HG03342 (cell line): ENCODE results near the gene OSBPL2.

Experiments
- ATAC-seq: cut with Tn5 transposase; IDR thresholded peaks from one replicate; pipeline ENCODE4 v1.9.1; 2021; ENCODE audit warnings: mild to moderate bottlenecking, moderate library complexity; ENCODE audit not compliant: unreplicated experiment

The OSBPL2 gene

GRCh38 chr20:62248890-62249560, 10.7 kb downstream of the OSBPL2 start:
- ATAC-seq: no peak

DNA sequence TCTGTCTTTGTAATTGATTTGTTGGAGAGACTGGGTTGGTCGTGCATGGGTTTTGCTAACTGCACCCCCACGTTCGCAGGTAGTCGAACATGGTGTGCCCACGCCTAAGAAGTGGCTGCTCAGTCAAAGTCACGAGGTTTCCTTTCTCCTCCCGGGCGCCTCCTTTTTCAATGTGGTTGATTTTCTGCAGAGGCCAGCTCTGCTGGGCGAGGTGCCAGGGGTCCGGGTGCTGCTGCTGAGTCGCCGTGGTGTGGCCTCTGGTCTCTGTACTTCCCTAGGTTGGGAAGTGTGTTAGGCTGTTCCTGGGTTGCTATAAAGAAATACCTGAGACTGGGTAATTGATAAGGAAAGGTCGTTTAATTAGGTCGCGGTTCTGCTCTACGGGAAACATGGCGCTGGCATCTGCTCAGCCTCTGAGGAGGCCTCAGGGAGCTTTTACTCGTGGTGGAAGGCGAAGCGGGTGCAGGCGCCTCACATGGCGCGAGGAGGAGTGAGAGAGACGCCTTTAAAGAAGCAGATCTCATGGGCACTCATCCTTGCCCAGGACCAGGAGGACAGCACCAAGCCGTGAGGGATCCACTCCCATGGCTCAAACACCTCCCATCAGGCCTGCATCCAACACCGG, 14.1 kb downstream of the OSBPL2 start:
- ATAC-seq: no peak

- no peak for ATAC-seq
Measured at GRCh38 chr20:62253398-62253797, 15.1 kb downstream of the OSBPL2 start.

DNA sequence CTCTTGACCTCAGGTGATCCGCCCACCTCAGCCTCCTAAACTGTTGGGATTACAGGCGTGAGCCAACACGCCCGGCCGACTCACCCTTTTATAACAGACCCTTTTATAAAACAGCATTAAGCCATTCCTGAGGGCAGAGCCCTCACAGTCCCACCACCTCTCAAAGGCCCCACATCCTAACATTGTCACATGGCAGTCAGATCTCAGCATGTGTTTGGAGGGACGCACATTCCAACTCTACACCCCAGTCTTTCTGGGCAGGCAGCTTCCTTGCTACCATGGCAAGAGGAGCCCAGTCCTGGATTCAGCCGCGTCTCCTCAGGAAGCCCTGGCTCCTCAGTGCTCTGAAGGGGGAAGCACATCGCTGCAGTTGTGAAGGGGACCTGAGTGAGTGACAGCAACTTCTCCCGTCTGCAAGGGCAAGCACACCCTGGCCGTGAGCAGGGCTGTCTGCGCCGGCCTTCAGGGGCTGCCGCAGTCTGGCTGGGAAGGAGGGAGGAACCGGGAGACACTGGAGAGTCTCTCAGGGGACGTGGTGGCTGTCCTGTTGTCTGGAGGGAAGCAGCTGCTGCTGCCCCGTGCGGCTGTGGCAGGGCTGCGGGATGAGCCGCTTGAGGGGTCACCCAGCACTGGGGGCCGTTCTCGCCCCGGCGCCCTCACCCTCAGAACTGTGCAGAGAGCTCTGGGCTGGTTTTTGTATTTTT, 15.9 kb downstream of the OSBPL2 start:
- ATAC-seq: no peak

DNA sequence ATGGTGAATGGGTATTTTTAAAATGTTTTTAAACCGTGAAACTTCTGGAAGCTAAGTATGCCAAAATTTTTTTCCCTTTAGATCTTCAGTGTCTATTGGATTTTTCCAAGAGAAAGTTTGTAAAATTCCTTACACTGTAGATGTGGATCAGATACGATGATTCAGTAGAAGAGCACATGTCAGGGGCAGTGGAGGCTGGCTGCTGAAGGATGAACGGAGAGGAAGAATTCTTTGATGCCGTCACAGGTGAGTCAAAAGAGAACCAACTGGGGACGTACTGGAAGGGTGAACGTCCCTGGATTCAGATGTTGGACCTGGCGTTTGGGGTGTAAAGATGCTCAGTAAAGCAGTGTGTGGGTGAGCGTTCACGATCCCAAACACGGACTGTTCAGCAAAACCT, 17.7 kb downstream of the OSBPL2 start:
- no peak for ATAC-seq

DNA sequence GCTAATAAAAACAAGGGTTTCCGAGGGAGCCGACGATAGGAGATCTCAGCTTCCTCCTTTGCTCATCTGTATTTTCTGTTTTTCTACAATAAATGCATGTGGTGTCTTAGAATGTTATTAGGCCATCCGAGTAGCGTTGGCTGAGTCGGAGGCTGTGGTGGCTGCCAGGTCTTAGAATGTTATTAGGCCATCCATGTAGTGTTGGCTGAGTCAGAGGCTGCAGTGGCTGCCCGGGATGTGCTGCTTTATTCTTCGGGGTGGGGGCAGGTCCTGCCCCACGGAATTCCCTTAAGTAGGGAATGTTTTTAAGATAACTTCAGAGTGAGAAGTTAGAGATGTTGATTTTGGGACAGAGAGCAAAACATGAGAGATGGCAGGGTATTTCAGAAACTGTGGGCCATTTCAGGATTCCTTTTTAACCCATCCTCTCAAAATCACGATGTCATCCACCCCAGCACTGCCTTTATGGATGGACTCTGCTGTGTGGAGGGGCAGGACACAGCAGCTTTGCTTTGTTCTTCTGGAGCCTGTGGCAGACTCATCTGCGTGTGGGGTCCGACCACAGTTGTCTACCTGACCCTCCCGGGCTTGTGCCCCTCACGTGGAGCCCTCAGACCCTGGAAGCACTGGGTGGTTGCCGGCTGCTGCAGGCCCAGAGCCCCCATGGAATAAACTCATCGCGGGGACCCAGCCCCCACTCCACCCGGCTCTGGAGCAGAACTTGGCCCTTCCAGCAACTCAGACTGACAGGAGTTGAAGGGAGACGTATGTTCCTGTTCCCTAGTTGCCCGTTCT, 20.4 kb downstream of the OSBPL2 start:
- no peak for ATAC-seq

GRCh38 chr20:62259294-62259565, 20.9 kb downstream of the OSBPL2 start:
- ATAC-seq: no peak

GRCh38 chr20:62262064-62262463, 23.7 kb downstream of the OSBPL2 start:
- ATAC-seq: no peak

DNA sequence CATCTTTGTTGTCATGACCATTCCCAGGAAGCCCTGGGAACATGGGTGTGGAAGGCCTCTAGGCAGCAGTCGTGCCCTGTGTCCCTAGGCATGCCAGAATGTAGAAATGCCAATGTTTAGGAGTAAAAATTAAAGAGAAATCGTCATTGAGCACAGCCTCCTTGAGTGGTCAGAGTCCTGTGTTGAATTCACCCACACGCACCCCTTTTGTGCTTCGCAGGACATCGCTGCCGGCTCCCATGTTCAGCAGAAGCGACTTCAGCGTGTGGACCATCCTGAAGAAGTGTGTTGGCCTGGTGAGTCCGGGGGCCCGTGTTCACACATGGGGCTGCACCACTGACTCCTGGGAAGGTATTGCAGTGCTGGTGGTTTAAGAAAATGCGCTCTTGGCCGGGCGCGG, 25.1 kb downstream of the OSBPL2 start:
- no peak for ATAC-seq

DNA sequence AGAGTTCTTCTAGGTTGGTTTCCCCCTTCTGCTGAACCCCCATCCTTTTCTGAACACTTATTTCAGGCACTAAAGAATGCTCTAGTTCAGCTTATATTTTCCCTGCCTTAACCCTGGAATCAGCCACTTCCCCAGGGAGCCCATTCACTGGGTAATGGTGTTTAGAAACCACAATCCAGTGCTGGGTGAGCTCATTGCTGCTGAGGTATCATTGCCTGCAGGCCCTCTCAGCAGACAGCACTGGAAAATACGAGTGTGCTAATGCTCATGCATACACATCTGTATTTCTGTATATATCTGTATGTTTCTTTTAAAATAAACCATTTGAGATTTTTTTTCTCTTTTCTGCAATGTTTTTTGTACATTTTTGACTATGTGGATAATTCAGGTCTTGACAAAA, 27.0 kb downstream of the OSBPL2 start:
- ATAC-seq: no peak

GRCh38 chr20:62266340-62266739, 28.0 kb downstream of the OSBPL2 start:
- ATAC-seq: no peak

- no peak for ATAC-seq
Measured at GRCh38 chr20:62266851-62267250, 28.5 kb downstream of the OSBPL2 start.

DNA sequence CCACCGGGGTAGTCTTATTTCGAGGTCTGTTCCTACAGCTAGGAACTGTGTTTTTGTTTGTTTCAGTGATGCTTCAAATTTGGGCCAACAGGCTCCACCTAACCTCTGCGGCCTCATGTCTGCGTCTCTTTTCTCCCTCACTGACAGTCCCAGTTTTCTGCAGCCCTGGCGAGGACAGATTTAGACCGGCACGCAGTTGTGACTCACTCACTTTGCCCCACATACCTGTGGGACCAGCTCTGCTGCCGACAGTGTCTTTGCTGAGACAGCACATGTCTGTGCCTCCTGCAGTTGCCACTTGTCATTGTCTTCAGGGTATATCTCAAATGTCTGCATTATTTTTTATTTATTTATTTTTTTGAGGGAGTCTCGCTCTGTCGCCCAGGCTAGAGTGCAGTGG, 29.2 kb downstream of the OSBPL2 start:
- ATAC-seq: no peak

GRCh38 chr20:62268228-62268900, 30.0 kb downstream of the OSBPL2 start:
- no peak for ATAC-seq

- no peak for ATAC-seq
Measured at GRCh38 chr20:62269378-62269777, 31.1 kb downstream of the OSBPL2 start.

GRCh38 chr20:62269871-62270270, 31.6 kb downstream of the OSBPL2 start:
- ATAC-seq: no peak

GRCh38 chr20:62272200-62272599, 33.9 kb downstream of the OSBPL2 start:
- no peak for ATAC-seq

DNA sequence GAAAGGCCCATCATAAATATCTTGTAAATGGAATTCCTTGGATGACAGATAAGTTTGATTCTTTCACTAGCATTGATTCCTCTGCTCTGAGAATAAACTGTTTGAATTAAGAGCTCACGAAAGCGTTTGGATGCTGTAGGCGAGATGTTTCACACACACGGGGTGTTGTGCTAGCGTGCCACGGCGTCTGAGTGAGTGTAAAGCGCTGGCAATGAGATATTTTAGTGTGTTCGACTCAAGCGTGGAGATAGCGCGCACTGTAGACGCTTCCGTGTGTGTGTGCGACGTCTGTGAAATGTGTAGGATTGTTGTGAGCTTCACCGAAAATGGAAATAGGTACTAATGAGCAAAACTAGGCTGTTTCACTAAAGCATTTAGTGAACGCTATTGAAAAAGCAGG, 35.1 kb downstream of the OSBPL2 start:
- no peak for ATAC-seq

DNA sequence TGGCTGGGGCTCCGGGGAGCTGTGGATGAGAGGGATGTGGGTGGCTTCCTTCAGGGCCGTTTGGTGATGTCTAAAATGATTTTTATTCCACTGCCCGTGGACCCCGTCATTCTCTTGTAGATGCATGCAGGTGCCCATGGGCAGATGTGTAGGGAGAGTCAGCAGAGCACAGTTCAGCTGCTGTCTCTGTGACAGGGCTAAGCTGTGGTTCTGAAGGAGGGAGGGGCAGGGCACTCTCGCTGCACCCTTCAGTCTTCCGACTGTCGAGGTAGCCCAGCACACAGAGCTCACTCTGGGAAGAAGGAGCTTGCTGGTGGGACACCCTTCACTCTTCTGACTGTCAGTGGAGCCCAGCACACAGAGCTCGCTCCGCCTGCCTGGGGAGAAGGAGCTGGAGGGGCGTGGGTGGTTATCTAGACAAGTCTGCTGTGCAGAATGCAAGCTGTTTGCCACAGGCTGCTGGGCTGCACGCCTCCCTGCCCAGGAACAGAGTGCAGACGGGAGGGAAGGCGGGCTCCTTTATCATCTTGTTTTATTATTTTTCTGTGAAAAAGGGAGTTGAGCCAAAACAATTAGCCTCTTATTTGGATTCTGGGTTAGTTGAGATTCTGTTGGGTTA, 36.1 kb downstream of the OSBPL2 start:
- no peak for ATAC-seq

GRCh38 chr20:62275219-62275618, 36.9 kb downstream of the OSBPL2 start:
- no peak for ATAC-seq

- ATAC-seq: no peak
Measured at GRCh38 chr20:62276439-62276838, 38.1 kb downstream of the OSBPL2 start.
